Caco-2 (cell line): ENCODE data around the gene SKA3. TPM values are rescaled to one million over a fixed set of nuclear protein-coding genes. Genes with fewer than 3 reads are reported as not detected.

Experiments
- BruUV-seq: library from RNA; stranded (reverse); fragments of 400-500 nt; replicated peaks from 2 replicates; lab custom pipeline; 2021; lab: Mats Ljungman, UMichigan
- CTCF ChIA-PET: fragments of 300-600 bp; sonication (Branson Sonifier 250); formaldehyde crosslinking; loops from one replicate; lab custom pipeline; 2022; ENCODE audit warnings: antibody characterized with exemption; lab: Charles Lee
- POLR2A ChIA-PET: fragments of 300-600 bp; sonication (Branson Sonifier 250); formaldehyde crosslinking; loops from one replicate; lab custom pipeline; 2022; ENCODE audit warnings: antibody characterized with exemption; lab: Charles Lee
- DNase-seq, 2 experiments: peaks; one replicate each; pipeline versions ENCODE4 v3.0.0 to v3.0.0-alpha.2; 2020 to 2022
- H3K27me3 ChIP-seq: replicated peaks from 2 replicates; pipeline ENCODE4 v1.6.0; 2011; ENCODE audit warnings: low read length; ENCODE audit not compliant: control insufficient read depth, insufficient read depth
- H3K36me3 ChIP-seq: 2 replicates; pipeline ENCODE4 v1.5.1; 2011; ENCODE audit warnings: low read length; ENCODE audit not compliant: control insufficient read depth, insufficient read depth
- H3K4me1 ChIP-seq: fragments of 250-450 bp; sonication (Bioruptor Pico); 2 replicates; pipeline ENCODE4 v1.5.1; 2020; ENCODE audit warnings: mild to moderate bottlenecking
- H3K4me3 ChIP-seq: 2 replicates; pipeline ENCODE4 v1.5.1; 2011; ENCODE audit warnings: low read depth, mild to moderate bottlenecking, control low read depth, low read length
- H3K9me3 ChIP-seq: fragments of 250-450 bp; sonication (Bioruptor Pico); 2 replicates; pipeline ENCODE4 v1.5.1; 2020; ENCODE audit warnings: mild to moderate bottlenecking, moderate library complexity
- H3K27ac Mint-ChIP-seq: one replicate; pipeline ENCODE4 v1.8.0; 2022; ENCODE audit warnings: mixed read lengths; ENCODE audit not compliant: unreplicated experiment
- H3K27me3 Mint-ChIP-seq: one replicate; pipeline ENCODE4 v1.8.0; 2022; ENCODE audit warnings: mixed read lengths; ENCODE audit not compliant: insufficient read depth, unreplicated experiment
- H3K36me3 Mint-ChIP-seq: one replicate; pipeline ENCODE4 v1.8.0; 2022; ENCODE audit warnings: mild to moderate bottlenecking, mixed read lengths; ENCODE audit not compliant: insufficient read depth, unreplicated experiment
- H3K4me1 Mint-ChIP-seq: one replicate; pipeline ENCODE4 v1.8.0; 2022; ENCODE audit warnings: low read depth, mixed read lengths; ENCODE audit not compliant: unreplicated experiment
- H3K4me3 Mint-ChIP-seq: one replicate; pipeline ENCODE4 v1.8.0; 2022; ENCODE audit warnings: mild to moderate bottlenecking, moderate library complexity, mixed read lengths; ENCODE audit not compliant: unreplicated experiment
- H3K9me3 Mint-ChIP-seq: one replicate; pipeline ENCODE4 v1.8.0; 2022; ENCODE audit warnings: mixed read lengths; ENCODE audit not compliant: unreplicated experiment
- intact Hi-C: fragments of 100-400 bp; cut with micrococcal nuclease; formaldehyde crosslinking; loops from one replicate; pipeline ENCODE4 v1.10.0; 2022; ENCODE audit not compliant: unreplicated experiment
- total RNA-seq: library from RNA; stranded (reverse); gene quantifications from 2 replicates; pipeline ENCODE4 v1.2.3, GENCODE V29; 2022
- TF ChIP-seq, protein P1 (sequence below), 2 experiments: fragments of 200-600 bp in 1 of 2; IDR thresholded peaks; 1 replicate in 1 of 2; 2 replicates in 1 of 2; pipeline versions ENCODE4 v1.5.1 to v1.8.0; 2011 to 2022; ENCODE audit warnings: antibody characterized with exemption in 1 of 2, control low read depth in 1 of 2, inconsistent platforms in 1 of 2, low read depth in 1 of 2, low read length in 1 of 2, mild to moderate bottlenecking in 1 of 2, moderate library complexity in 1 of 2; ENCODE audit not compliant: insufficient read depth in 1 of 2, severe bottlenecking in 1 of 2, unreplicated experiment in 1 of 2

The SKA3 gene
- total RNA-seq, 1 experiment from 2014 or later = 37.5 TPM

DNA sequence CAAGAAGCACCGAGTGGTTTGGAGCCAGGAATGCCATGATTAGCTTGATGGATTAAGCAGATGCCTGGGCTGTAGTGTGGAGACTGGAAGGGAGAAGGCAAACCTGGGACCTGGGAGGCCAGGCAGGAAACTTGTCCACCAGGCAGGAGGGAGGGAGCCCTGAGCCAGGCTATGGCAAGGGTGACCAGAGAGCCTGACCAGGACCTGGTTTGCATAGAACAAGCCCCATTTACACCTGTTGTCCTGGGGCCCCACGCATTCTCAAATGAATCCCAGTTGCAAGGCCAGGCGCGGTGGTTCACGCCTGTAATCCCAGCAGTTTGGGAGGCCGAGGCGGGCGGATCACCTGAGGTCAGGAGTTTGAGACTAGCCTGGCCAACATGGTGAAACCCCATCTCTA is 64.8 kb downstream of the SKA3 start:
- Mint-ChIP-seq H3K36me3 (no peaks in the 10 kb centered on the region), H3K4me3 (no peak overlapping the region), H3K4me1 (no peaks in the 10 kb centered on the region), H3K27ac (no peak overlapping the region), H3K9me3 (no peaks in the 10 kb centered on the region), H3K27me3 (no peaks in the 10 kb centered on the region)
- TF ChIP-seq, protein P1, sequence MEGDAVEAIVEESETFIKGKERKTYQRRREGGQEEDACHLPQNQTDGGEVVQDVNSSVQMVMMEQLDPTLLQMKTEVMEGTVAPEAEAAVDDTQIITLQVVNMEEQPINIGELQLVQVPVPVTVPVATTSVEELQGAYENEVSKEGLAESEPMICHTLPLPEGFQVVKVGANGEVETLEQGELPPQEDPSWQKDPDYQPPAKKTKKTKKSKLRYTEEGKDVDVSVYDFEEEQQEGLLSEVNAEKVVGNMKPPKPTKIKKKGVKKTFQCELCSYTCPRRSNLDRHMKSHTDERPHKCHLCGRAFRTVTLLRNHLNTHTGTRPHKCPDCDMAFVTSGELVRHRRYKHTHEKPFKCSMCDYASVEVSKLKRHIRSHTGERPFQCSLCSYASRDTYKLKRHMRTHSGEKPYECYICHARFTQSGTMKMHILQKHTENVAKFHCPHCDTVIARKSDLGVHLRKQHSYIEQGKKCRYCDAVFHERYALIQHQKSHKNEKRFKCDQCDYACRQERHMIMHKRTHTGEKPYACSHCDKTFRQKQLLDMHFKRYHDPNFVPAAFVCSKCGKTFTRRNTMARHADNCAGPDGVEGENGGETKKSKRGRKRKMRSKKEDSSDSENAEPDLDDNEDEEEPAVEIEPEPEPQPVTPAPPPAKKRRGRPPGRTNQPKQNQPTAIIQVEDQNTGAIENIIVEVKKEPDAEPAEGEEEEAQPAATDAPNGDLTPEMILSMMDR (IDR thresholded peaks at IDR 0.05; ENCODE audit: insufficient read depth in 1 of 2, low read depth in 1 of 2, low read length in 1 of 2, severe bottlenecking in 1 of 2, unreplicated experiment in 1 of 2) = no peak
- POLR2A ChIA-PET = interaction anchor here (0.7 kb wide), 1 partner anchor 65 kb away, joined by 3 read pairs; the partner anchor contains the start of gene MRPL57
- intact Hi-C loops = loop anchor here (2.0 kb wide), 2 partner anchors 23 to 69 kb away; no protein-coding TSS in a partner anchor
- H3K4me1 ChIP-seq = no peaks in the 10 kb centered on the region
- no peak overlapping the region for H3K4me3 ChIP-seq
- no peaks in the 10 kb centered on the region for H3K27me3 ChIP-seq
- no TSS peak for BruUV-seq
- no peak for DNase-seq
- CTCF ChIA-PET = no interaction called here
- H3K9me3 ChIP-seq = no peaks in the 10 kb centered on the region
- H3K36me3 ChIP-seq = no peaks in the 10 kb centered on the region

DNA sequence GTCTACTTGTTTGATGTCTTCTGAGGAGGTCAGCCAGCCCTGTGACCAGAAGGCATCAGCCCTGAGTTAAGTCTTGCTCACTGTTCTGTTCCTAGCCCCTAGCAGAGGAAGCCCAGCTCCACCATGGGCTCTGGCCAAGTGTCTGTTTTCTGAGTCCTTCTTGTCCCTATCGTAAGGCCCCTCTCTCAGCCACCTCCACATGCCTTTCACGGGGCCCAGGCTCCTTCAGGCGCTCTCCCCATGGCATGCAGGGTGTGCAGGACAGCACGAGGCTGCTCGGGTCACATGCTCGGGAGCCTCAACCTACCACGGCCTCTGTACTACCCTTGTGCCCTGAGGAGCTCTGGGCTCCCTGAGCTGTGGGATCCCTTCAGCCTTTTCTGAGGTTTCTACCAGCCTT is 67.2 kb downstream of the SKA3 start:
- no peaks in the 10 kb centered on the region for H3K9me3 ChIP-seq
- Mint-ChIP-seq H3K27ac (no peak overlapping the region), H3K9me3 (no peaks in the 10 kb centered on the region), H3K36me3 (no peaks in the 10 kb centered on the region), H3K4me1 (no peaks in the 10 kb centered on the region), H3K4me3 (no peak overlapping the region), H3K27me3 (no peaks in the 10 kb centered on the region)
- ChIA-PET CTCF (no interaction called here), POLR2A (no interaction called here)
- H3K27me3 ChIP-seq = no peaks in the 10 kb centered on the region
- TF ChIP-seq, protein P1 (IDR thresholded peaks at IDR 0.05; ENCODE audit: insufficient read depth in 1 of 2, low read depth in 1 of 2, low read length in 1 of 2, severe bottlenecking in 1 of 2, unreplicated experiment in 1 of 2) = no peak
- H3K36me3 ChIP-seq = no peaks in the 10 kb centered on the region
- H3K4me3 ChIP-seq = no peak overlapping the region
- BruUV-seq = no TSS peak
- intact Hi-C loops = no loop called here
- DNase-seq = no peak
- no peaks in the 10 kb centered on the region for H3K4me1 ChIP-seq

DNA sequence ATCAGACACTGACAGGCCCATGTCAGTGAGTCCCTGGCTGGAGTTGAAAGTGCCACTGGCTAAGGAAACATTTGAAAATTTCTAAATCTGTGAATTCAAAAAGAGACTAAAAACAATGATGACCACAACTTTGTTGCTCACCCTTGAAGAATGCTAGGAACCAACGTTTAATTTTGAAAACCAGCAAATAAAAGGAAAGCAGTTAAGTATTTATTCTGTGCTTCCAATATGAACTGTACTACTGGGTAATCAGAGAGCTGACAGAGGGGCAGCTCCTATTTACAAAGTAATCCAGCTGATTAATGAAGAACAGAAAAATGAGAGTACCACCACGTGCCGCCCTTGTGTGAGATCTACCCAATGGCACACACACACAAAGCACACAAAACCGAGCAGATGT is 70.3 kb downstream of the SKA3 start:
- H3K27ac Mint-ChIP-seq = no peak overlapping the region
- no peak overlapping the region for H3K4me3 Mint-ChIP-seq

More for the DNA sequence above, 70.3 kb downstream of the SKA3 start:
- Histone ChIP-seq H3K9me3 (0 out of 2 replicates have a peak, but pooled peaks cover 4% of the 10 kb centered on the region), H3K4me3 (no peak overlapping the region), H3K4me1 (no peaks in the 10 kb centered on the region), H3K36me3 (no peaks in the 10 kb centered on the region), H3K27me3 (no peaks in the 10 kb centered on the region)
- Mint-ChIP-seq H3K36me3 (no peaks in the 10 kb centered on the region), H3K27me3 (no peaks in the 10 kb centered on the region), H3K9me3 (no peaks in the 10 kb centered on the region), H3K4me1 (no peaks in the 10 kb centered on the region)
- no TSS peak for BruUV-seq
- TF ChIP-seq, protein P1 (IDR thresholded peaks at IDR 0.05; ENCODE audit: insufficient read depth in 1 of 2, low read depth in 1 of 2, low read length in 1 of 2, severe bottlenecking in 1 of 2, unreplicated experiment in 1 of 2) = no peak
- intact Hi-C loops = no loop called here
- CTCF ChIA-PET = no interaction called here
- no peak for DNase-seq
- POLR2A ChIA-PET = no interaction called here
